Body of pancreas (tissue), 4 donors: Measurements from ENCODE around the gene PDE9A.

ENCODE experiments used
- CTCF ChIP-seq, 7 experiments: fragments of 450-650 bp in 4 of 7; fragments of 200-600 bp in 3 of 7; sonication (generic) in 3 of 7; IDR thresholded peaks; one replicate each; pipeline ENCODE4 v1.5.1; 2016 to 2019; ENCODE audit warnings: antibody characterized with exemption in 7 of 7
- POLR2A ChIP-seq, 3 donors: fragments of 450-650 bp; IDR thresholded peaks; one replicate each; pipeline ENCODE4 v1.6.1; 2016; ENCODE audit warnings: antibody characterized with exemption in 3 of 3, mild to moderate bottlenecking in 2 of 3

GRCh38 chr21:42722153-42722552 lies 68.7 kb downstream of the PDE9A start:
- TF ChIP-seq POLR2A (IDR thresholded peaks at IDR 0.05) (no peak), CTCF (IDR thresholded peaks at IDR 0.05) (no peak)
